Measurements from ENCODE around the gene CMTR1.

DNA sequence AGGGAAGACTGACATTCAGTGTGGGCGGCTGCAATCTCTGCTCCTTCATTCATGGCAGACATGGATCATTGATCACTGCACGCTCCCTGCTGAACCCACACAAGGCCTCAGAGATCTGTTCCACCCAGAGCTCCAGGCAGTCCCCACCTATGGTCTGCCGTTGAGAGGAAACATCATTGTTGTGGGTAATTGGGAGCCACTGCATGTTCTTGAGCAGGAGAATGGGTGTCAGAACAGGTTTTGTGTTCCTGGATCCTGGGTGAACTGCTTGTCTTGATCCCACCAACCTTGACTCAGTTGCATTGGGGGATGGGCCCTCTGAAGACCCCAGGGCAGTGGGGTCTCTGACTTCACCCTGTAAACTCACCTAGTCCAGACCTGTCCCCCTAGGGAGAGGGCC, 89.8 kb downstream of the CMTR1 start:
- TF ChIP-seq CTCF (IDR thresholded peaks at IDR 0.05), result no peak
- no peak for TF ChIP-seq POLR2AphosphoS5 (IDR thresholded peaks at IDR 0.05; ENCODE audit: low read depth, low read length)
- TF ChIP-seq REST (IDR thresholded peaks at IDR 0.05; ENCODE audit: insufficient read depth in 1 of 2, low read depth in 2 of 2, low read length in 1 of 2), result no peak

Measured in Panc1 (cell line).